Motor neuron (in vitro differentiated cells): Measurements from ENCODE around the gene ZNF621. TPM values are rescaled to one million over a fixed set of nuclear protein-coding genes. Genes with fewer than 3 reads are reported as not detected.

Experiments used
- ATAC-seq, 8 experiments: fragments of 200-7000 bp; cut with Tn5 transposase; replicated peaks in 6 of 8; 2 replicates each; pipeline ENCODE4 v1.8.0; 2021; ENCODE audit warnings: mild to moderate bottlenecking in 8 of 8, moderate library complexity in 8 of 8
- H3K27ac ChIP-seq, 2 donors: fragments of 250-450 bp; sonication (Bioruptor Pico); 2 replicates each; pipeline ENCODE4 v1.9.0; 2021; ENCODE audit warnings: antibody characterized with exemption in 2 of 2, mild to moderate bottlenecking in 2 of 2, moderate library complexity in 1 of 2
- H3K4me1 ChIP-seq, 2 donors: fragments of 250-450 bp; sonication (Bioruptor Pico); replicated peaks in 1 of 2; 2 replicates each; pipeline ENCODE4 v1.6.1; 2021; ENCODE audit warnings: antibody characterized with exemption in 2 of 2, mild to moderate bottlenecking in 2 of 2, moderate library complexity in 1 of 2
- H3K4me3 ChIP-seq, 5 donors: fragments of 250-450 bp; sonication (Bioruptor Pico); 2 replicates each; pipeline ENCODE4 v1.9.0; 2021; ENCODE audit warnings: antibody characterized with exemption in 5 of 5, mild to moderate bottlenecking in 5 of 5, moderate library complexity in 4 of 5
- WGBS, 10 experiments: fragments of 450-650 bp; shearing (Covaris generic); methylation state at CpG; one replicate each; pipeline ENCODE4 v1.0.0; 2022; 5-methylcytosine and 5-hydroxymethylcytosine counted together
- in situ Hi-C, 9 experiments: fragments of 400-800 bp; cut with MboI; loops; one replicate each; pipeline ENCODE4 v1.15.0; 2021; ENCODE audit warnings: low sequenced_read_pairs in 9 of 9, low pct_unique_long_range_greater_than_20kb in 2 of 9; ENCODE audit not compliant: unreplicated experiment in 9 of 9
- total RNA-seq, 8 experiments: library from RNA; unstranded; fragments of 300-600 nt; gene quantifications; 2 replicates each; pipeline versions ENCODE4 v1.2.3 to v1.2.4, GENCODE V29; 2022

The ZNF621 gene
- total RNA-seq = 10 to 100 TPM in 7 of 8 experiments, 1 to 10 TPM in 1; 8.7 to 31.8 (median 16.2) TPM

- H3K27ac ChIP-seq = peak within 1 kb of the TSS; percentile 73 to 84
- in situ Hi-C loops = no loop called here
- 0 to 50% (median 6%) methylated on average over 1 to 10 of the region's 59 CpGs; no CpG with 5 or more reads in 5 of the 10 experiments for WGBS, 10 experiments
- peak; percentile 96 to 99 (median 98) for ATAC-seq
- peaks cover 7 to 10% of the 10 kb centered on the region in 2 donors for H3K4me1 ChIP-seq
- peak within 1 kb of the TSS; percentile 61 to 90 (median 72) for H3K4me3 ChIP-seq
Measured at GRCh38 chr3:40524568-40525285, at the start of gene ZNF621. Gene ZNF621 (plus strand): TSS chr3:40524960. CDS start chr3:40525841, 881 bp downstream.

DNA sequence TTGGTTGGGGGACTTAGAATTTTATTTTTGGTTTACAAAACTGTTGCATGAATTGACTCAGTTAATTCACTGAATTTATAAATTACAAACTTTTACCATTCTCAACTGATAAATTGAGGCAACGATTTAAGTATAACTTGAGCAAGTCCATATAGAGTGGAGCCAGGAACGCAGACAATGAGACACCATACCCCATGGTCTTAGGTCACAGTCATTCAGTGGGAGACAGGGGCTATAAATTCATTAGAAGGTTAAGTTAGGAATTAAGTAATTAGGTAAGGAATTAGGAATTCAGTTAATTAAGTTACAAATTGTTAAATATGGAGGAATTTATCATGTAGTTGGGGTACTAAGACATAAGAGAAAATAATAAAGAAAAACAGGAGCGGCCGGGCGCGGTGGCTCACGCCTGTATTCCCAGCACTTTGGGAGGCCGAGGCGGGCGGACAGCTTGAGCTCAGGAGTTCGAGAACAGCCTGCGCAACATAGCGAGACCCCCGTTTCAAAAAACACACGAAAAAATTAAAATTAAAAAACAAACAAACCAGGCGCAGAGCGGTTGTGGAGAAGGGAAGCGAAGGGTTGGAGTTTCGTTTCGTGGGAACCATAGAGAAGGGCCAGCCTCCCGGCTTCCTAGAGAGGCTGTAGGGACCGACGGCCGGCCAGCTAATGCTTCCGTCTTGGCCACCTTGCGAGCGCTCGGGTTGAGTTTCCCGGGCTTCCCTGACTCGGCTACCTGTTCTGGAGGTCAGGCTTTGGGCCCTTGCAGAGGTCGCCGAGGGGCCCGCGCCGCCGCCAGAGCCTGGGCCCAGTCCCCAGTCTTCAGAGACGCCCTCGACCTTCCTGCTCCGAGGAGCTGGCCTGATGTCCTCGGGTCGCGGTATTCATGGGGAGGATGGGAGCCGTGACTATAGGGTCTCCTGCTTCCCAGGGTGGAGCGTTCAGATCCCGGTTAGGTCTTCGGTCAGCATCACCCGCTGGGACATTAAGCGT lies 48.0 kb upstream of the ZNF621 start, which contains the start of gene ZNF619:
Gene ZNF619, plus strand, starts transcription at position 645 of the 993 bp plus-strand sequence. CDS start 858 bp downstream, outside the sequence.
- Histone ChIP-seq H3K4me3 (peak within 1 kb of the TSS; percentile 48 to 82 (median 57)), H3K4me1 (peaks cover 0 to 4% of the 10 kb centered on the region in 2 donors), H3K27ac (no peak within 1 kb of the TSS)
- peak; percentile 81 to 95 (median 92) for ATAC-seq
- in situ Hi-C loops = no loop called here
- WGBS, 10 experiments = 2 to 89% (median 23%) methylated on average over 8 to 41 of the region's 48 CpGs

GRCh38 chr3:40477666-40478065 lies 47.1 kb upstream of the ZNF621 start:
- H3K27ac ChIP-seq = no peak overlapping the region
- H3K4me3 ChIP-seq = peak overlapping the region; percentile 48 to 82 (median 57)
- 0 to 83% (median 34%) methylated on average over 1 to 4 of the region's 4 CpGs; no CpG with 5 or more reads in 4 of the 10 experiments for WGBS, 10 experiments
- peaks cover 0 to 4% of the 10 kb centered on the region in 2 donors for H3K4me1 ChIP-seq
- in situ Hi-C loops = no loop called here
- peak in 6 of 8 experiments; percentile 15 to 44 (median 30) for ATAC-seq

DNA sequence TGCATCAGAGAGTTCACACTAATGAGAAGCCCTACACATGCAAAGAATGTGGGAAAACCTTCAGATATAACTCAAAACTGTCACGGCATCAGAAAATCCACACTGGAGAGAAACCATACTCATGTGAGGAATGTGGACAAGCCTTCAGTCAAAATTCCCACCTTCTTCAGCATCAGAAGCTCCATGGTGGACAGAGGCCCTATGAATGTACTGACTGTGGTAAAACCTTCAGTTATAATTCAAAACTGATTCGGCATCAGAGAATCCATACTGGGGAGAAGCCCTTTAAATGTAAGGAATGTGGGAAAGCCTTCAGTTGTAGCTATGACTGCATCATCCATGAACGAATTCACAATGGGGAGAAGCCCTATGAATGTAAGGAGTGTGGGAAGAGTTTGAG lies 37.6 kb upstream of the ZNF621 start:
- H3K4me3 ChIP-seq = no peak overlapping the region
- H3K27ac ChIP-seq = no peak overlapping the region
- no peaks in the 10 kb centered on the region for H3K4me1 ChIP-seq
- in situ Hi-C loops = no loop called here
- 80 to 100% (median 93%) methylated on average over 1 to 3 of the region's 3 CpGs; no CpG with 5 or more reads in 3 of the 10 experiments for WGBS, 10 experiments
- no peak for ATAC-seq

GRCh38 chr3:40490916-40491315 lies 33.8 kb upstream of the ZNF621 start:
- Histone ChIP-seq H3K4me1 (no peaks in the 10 kb centered on the region), H3K4me3 (no peak overlapping the region), H3K27ac (no peak overlapping the region)
- 80 to 100% (median 89%) methylated on average over 1 to 5 of the region's 5 CpGs; no CpG with 5 or more reads in 2 of the 10 experiments for WGBS, 10 experiments
- in situ Hi-C loops = no loop called here
- ATAC-seq = no peak

DNA sequence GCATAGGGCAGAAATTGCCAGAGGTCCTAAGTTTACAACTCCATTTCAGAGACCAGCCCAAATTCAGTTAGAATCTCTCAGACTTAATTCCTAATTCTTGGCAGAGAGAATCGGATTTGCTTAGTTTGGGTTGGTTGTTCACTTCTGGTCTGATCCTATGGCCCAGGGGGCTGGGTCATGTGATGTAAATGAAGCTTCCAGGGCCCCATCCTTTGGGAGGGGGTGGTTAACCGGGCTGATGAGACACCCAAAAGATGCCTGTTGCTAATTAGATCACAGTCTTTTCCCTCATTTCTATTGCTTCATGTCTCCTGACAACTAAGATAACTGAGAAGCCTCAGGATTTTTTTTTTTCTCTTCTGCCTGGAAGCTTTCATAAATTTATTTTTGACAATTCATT lies 30.1 kb upstream of the ZNF621 start:
- H3K4me1 ChIP-seq = no peaks in the 10 kb centered on the region
- H3K4me3 ChIP-seq = no peak overlapping the region
- in situ Hi-C loops = no loop called here
- no peak overlapping the region for H3K27ac ChIP-seq
- ATAC-seq = peak in 2 of 8 experiments; percentile 62 to 83
- WGBS, 10 experiments = 11 to 83% (median 35%) methylated on average over 1 to 2 of the region's 2 CpGs; no CpG with 5 or more reads in 4 of the 10 experiments

DNA sequence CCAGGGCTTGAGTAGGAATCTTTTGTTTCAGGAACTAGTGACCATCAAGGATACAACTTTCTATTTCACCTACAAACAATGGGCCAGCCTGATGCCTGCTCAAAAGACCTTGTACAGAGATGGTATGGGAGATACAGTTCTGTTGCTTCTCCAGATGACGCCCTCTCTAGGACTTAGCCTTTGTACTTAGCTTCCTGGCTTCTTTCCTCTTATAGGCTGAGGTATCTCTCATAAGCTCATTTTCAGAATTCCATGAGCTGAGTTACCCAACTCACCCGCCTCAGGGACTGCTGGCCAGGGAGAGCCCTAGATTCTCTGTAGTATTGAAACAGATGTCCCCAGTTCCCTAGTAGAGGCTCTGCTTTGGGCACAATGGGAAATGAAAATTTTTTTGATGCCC lies 27.5 kb upstream of the ZNF621 start:
- no peaks in the 10 kb centered on the region for H3K4me1 ChIP-seq
- ATAC-seq = no peak

DNA sequence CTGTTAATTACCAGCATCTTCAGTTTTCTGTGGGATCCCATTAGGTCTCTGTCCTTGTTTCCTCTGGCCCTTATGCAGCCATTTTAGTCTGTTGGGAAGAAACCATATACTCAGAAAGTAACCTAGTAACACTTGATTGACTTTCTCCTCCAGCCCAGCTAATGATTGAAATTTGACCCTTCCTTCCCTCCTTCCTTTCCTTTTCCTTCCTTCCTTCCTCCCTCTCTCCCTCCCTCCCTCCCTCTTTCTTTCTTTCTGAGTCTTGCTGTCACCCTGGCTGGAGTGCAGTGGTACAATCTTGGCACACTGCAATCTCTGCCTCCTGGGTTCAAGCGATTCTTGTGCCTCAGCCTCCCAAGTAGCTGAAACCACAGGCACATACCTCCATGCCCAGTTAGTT lies 24.8 kb upstream of the ZNF621 start:
- no peak overlapping the region for H3K27ac ChIP-seq
- 83 to 100% (median 100%) methylated on average over 1 of the region's 1 CpG; no CpG with 5 or more reads in 6 of the 10 experiments for WGBS, 10 experiments
- in situ Hi-C loops = no loop called here
- no peaks in the 10 kb centered on the region for H3K4me1 ChIP-seq
- no peak for ATAC-seq
- H3K4me3 ChIP-seq = no peak overlapping the region

More for the DNA sequence above, 27.5 kb upstream of the ZNF621 start:
- Histone ChIP-seq H3K4me3 (no peak overlapping the region), H3K27ac (no peak overlapping the region)
- 88 to 91% (median 88%) methylated on average over 1 to 2 of the region's 2 CpGs; no CpG with 5 or more reads in 7 of the 10 experiments for WGBS, 10 experiments
- in situ Hi-C loops = no loop called here

DNA sequence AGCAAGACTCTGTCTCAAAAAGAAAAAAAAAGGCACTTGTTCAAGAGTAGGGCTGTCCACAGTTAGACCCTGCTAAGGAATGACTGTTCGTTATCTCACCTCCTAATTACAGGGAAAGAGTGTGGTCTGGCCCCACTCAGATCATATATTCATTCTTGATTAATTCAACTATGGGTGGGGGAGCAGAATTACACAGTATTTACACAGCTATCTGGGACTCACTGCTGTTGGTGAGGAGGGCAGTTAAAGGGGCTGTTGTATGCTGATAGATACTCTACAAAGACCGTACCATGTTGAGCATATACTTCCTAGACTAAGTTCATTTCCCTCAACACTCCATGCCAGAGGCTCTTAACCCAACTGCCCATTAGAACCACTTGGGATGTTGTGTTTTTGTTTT lies 22.7 kb upstream of the ZNF621 start:
- Histone ChIP-seq H3K4me1 (peaks cover 4 to 7% of the 10 kb centered on the region in 2 donors), H3K4me3 (no peak overlapping the region), H3K27ac (no peak overlapping the region)
- in situ Hi-C loops = no loop called here
- WGBS, 10 experiments = 17 to 100% (median 77%) methylated on average over 1 to 2 of the region's 2 CpGs
- ATAC-seq = no peak

DNA sequence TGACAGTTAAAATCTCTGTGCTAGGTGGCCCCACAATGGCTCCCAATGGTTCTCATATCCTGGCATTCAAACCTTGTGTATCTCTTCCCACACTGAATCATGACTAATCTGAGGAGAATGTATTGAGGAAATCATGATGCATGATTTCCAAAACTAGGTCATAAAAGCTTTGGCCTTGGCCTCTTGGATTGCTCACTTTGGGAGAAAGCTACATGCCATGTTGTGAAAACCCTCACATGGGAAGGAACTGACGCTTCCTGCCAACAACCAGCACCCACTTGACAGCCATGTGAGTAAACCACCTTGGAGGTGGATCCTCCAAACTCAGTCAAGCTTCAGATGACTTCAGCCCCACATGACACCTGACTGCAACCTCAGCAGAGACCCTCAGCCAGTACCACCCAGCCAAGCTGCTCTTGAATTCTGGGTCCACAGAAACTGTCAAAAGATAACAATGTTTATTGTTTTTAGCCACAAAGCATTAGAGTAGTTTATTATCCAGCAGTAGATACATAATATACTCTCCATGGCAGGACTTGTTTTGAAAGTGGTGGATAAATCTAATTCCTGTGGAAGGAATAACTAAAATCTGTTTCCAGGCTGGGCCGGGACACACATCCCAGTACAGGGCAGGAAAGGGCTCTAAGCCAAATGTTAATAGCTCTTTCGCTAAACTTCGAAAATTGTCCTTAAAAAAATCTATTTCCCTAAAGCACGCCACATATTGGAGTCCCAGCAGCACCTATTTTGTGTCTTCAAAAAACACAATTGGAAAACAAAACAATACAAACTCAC lies 19.9 kb upstream of the ZNF621 start:
- Histone ChIP-seq H3K27ac (no peak overlapping the region), H3K4me3 (no peak overlapping the region), H3K4me1 (peaks cover 10 to 13% of the 10 kb centered on the region in 2 donors)
- in situ Hi-C loops = no loop called here
- 48 to 100% (median 91%) methylated on average over 2 to 5 of the region's 5 CpGs; no CpG with 5 or more reads in 1 of the 10 experiments for WGBS, 10 experiments
- peak in 2 of 8 experiments; percentile 24 to 60 for ATAC-seq

DNA sequence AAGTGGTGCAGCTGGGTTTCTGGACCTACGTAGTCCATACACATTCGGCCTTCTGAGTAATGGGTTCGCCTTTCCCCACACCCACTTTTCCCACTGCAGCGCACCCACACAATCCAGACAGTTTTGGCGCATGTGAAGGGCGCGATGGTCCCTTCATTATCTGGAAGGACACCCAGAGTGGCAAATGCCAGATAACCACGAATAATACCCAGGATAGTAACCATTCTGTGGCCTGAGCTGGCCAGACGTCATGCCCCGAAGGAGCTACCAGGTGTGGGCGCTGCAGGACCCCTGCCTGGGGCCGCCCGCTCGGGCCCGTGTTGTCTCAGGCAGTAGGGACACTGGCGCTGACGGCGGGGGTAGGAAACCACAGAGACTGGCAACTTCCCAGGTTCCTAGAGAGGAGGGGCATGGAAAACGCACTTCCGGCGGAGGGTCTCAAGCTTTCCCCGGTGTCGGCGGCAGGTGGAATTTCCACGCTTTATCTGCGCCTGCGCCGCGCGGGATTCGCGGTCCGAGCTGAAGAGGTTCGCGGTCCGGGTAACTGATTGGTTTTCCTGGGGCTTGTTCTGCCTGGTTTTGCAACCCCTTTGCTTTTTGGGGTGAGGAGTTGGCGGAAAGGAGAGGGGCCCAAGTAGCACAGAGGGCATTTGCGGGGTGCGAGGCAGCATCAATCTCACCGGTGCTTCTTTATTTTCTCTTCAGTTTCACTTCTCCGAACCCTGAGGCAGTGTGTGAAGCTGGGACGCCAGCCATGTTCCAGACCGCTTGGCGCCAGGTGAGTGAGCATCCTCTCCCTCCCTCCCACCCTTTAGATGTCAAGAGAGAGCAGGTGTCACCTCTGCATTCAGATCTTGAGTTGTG lies 18.9 kb upstream of the ZNF621 start, which contains the start of gene ZNF620:
Gene ZNF620, plus strand, starts transcription at position 441 of the 864 bp plus-strand sequence. Its CDS starts 314 bp downstream, at position 755.
- ATAC-seq = peak; percentile 76 to 99 (median 98)
- WGBS, 10 experiments = 0 to 70% (median 4%) methylated on average over 2 to 8 of the region's 44 CpGs; no CpG with 5 or more reads in 3 of the 10 experiments
- Histone ChIP-seq H3K4me1 (peaks cover 10 to 13% of the 10 kb centered on the region in 2 donors), H3K27ac (peak within 1 kb of the TSS; percentile 6 to 67), H3K4me3 (peak within 1 kb of the TSS; percentile 52 to 73 (median 64))
- in situ Hi-C loops = no loop called here
